HFF-Myc (cell line): ENCODE measurements around the gene SKI.

Experiments
- DNase-seq: peaks from one replicate; pipeline ENCODE4 v3.0.0-alpha.2; 2011; ENCODE audit warnings: low read depth; ENCODE audit errors: extremely low read depth
- H3K4me3 ChIP-seq: replicated peaks from 2 replicates; pipeline ENCODE4 v1.5.1; 2011; ENCODE audit warnings: low read depth, mild to moderate bottlenecking, control low read depth, low read length
- TF ChIP-seq, protein P1 (sequence below): IDR thresholded peaks from 2 replicates; pipeline ENCODE4 v1.5.1; 2012; ENCODE audit warnings: mild to moderate bottlenecking, low read depth, low read length, control low read depth; ENCODE audit errors: missing control alignments

SKI gene

DNA sequence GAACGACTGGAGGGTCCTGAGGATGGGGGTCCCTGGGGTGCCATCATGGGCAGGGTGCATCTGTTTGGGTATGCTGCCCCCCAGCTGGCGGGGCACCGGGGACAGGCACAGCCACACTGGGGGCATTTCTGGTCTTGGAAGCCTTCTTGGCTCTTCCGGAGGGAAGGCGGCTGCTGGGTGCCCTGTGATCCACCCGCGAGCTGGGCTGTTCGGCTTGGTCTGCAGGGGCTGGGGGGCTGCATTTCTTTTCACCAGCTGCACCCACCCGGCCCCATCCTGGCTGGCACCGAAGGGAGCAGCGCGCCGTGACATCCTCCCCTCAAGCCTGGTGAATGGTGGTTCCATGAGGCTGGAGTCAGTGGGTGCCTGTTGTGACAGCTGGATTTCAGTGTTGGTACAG lies 45.7 kb upstream of the SKI start:
- TF ChIP-seq, protein P1, sequence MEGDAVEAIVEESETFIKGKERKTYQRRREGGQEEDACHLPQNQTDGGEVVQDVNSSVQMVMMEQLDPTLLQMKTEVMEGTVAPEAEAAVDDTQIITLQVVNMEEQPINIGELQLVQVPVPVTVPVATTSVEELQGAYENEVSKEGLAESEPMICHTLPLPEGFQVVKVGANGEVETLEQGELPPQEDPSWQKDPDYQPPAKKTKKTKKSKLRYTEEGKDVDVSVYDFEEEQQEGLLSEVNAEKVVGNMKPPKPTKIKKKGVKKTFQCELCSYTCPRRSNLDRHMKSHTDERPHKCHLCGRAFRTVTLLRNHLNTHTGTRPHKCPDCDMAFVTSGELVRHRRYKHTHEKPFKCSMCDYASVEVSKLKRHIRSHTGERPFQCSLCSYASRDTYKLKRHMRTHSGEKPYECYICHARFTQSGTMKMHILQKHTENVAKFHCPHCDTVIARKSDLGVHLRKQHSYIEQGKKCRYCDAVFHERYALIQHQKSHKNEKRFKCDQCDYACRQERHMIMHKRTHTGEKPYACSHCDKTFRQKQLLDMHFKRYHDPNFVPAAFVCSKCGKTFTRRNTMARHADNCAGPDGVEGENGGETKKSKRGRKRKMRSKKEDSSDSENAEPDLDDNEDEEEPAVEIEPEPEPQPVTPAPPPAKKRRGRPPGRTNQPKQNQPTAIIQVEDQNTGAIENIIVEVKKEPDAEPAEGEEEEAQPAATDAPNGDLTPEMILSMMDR: no peak
- no peak overlapping the region for H3K4me3 ChIP-seq
- DNase-seq: no peak

DNA sequence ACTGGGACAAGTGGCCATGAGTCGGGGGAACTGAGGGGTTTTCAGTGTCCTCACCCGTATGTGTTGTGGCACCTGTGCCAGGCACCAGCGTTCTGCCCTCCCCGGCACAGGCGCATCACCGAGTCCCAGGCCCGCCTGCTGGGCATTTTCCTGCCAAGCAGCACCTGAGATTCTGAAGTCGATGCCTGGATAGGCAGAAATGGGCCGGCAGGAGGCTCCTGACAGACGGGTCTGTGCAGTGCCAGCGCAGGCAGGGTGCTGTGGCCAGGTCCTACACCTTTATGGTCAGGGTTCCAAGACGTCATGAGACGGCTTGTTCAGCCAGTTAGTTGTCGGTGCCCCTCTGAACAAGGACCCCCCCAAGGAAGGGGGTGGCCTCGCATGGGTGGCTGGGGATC lies 44.2 kb upstream of the SKI start:
- no peak for DNase-seq
- TF ChIP-seq, protein P1: no peak
- H3K4me3 ChIP-seq: no peak overlapping the region

- TF ChIP-seq, protein P1: no peak
- H3K4me3 ChIP-seq: no peak overlapping the region
- DNase-seq: no peak
Measured at GRCh38 chr1:2184531-2184930, 43.6 kb upstream of the SKI start.

- DNase-seq: no peak
- TF ChIP-seq, protein P1: no peak
- no peak overlapping the region for H3K4me3 ChIP-seq
Measured at GRCh38 chr1:2184934-2185333, 43.2 kb upstream of the SKI start.

DNA sequence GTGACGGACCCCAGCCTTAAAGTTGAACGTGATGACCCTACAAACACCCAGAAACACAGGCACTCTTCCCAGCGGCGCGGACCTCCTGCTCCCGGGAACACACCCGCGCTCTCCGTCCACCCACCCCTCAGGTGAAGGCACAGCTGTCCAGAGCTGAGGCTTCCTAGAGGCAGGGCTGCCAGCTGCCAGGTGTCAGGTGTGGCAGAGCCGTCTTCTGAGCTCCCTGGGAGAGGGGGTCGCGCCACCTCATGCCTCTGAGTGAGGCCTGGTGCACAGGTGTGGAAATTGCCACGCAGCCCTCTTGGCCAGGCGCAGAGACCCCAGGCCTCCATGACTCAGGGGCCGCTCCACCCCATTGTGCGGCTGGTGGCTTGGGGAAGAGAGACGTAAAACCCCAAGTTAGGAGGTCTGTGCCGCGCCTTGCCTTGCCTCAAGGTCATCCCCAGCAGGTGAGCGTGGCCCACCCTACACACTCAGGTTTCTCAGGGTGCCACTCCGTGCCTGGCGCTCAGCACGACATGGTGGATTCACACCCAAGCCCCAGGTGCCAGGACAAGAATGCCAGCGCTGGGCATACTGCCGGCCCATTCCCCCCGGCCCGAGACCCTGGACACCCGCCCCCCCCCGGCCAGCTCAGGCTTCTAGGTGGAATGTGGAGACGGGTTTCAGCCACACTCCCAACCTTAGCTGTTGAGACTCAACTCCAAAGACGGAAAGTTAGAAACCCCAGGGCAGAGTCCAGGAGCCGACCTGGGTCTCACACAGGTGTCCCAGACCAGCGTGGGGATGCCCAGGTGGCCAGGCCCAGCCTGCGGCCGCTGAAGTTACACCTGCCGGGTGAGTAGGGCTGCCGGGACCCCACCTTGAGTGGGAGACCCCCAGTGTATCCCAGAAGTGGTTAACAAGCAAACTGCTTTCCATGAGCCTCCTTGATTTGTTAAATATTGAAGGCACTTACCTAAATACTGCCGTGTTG lies 42.0 kb upstream of the SKI start:
- H3K4me3 ChIP-seq: no peak overlapping the region
- TF ChIP-seq, protein P1: no peak
- DNase-seq: no peak

DNA sequence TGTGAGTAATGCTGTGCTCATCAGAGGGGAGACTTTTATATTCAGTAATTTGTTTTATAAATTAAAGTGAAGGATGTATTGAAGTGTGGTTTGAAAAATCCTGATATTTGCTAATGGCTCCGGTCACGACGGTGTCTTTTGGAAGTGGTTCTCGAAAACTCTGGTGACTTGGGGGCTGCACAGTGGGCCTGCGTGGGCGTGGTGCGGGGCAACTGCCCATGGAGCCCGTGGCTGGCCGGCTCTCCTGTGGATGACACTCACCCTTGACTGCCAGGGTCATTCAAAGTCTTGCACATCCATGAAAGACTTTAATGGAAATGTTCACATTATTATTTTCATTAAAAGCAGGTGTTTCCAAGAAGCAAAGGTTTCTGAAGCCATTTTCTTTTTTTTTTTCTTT lies 41.2 kb upstream of the SKI start:
- TF ChIP-seq, protein P1: no peak
- DNase-seq: no peak
- H3K4me3 ChIP-seq: no peak overlapping the region

- TF ChIP-seq, protein P1: no peak
- no peak for DNase-seq
Measured at GRCh38 chr1:2187619-2188018, 40.5 kb upstream of the SKI start.

More at GRCh38 chr1:2187619-2188018, 40.5 kb upstream of the SKI start:
- no peak overlapping the region for H3K4me3 ChIP-seq
